NB4 (cell line): Measurements from ENCODE around the gene PHF14.

Source experiments
- CTCF ChIP-seq: IDR thresholded peaks from one replicate; pipeline ENCODE4 v1.5.1; 2012; ENCODE audit warnings: low read depth, low read length
- POLR2A ChIP-seq: IDR thresholded peaks from 2 replicates; pipeline ENCODE4 v1.6.1; 2011; ENCODE audit warnings: mild to moderate bottlenecking; ENCODE audit not compliant: insufficient read length; ENCODE audit errors: extremely low read depth
- TF ChIP-seq, protein P1 (sequence below): IDR thresholded peaks from 2 replicates; pipeline ENCODE4 v1.6.1; 2011; ENCODE audit warnings: low read depth, low read length

DNA sequence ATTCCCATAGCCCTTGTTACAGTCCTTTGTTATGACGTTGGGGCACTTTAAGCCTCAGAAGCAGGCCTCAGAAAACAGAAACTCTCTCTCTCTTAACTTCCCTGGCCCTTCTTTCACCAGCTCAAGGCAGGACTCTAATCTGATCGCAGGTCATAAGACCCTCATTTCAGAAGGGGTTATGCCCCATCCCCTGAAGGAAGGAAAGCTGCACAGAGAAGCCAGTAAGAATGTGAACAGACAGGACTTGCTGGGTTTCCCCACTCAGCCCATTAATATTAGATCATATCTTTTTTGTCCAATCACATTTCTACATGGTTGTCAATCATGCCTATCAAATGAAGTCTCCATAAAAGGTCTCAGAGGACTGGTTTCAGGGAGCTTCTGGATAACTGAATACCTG lies 49.3 kb upstream of the PHF14 start:
- TF ChIP-seq CTCF (no peak), POLR2A (no peak)
- TF ChIP-seq, protein P1, sequence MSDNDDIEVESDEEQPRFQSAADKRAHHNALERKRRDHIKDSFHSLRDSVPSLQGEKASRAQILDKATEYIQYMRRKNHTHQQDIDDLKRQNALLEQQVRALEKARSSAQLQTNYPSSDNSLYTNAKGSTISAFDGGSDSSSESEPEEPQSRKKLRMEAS = no peak
